ENCODE measurements around the gene EXOC2. TPM values are rescaled to one million over a fixed set of nuclear protein-coding genes. Genes with fewer than 3 reads are reported as not detected.

Gene EXOC2
- total and polyA plus RNA-seq, 2 donors (not counting 1 experiment from before 2014, with no cell fraction given) = 12.2 to 45.0 TPM

GRCh38 chr6:704046-704445 lies 11.1 kb upstream of the EXOC2 start:
- no peaks in the 10 kb centered on the region for H3K36me3 ChIP-seq (replicated peaks in 1 of 2; ENCODE audit: control extremely low read depth in 1 of 2, control insufficient read depth in 1 of 2, extremely low read depth in 1 of 2, insufficient read depth in 2 of 2, low read length in 1 of 2)
- intact Hi-C loops (cut with micrococcal nuclease) = no loop called here
- H3K4me1 ChIP-seq (ENCODE audit: control insufficient read depth in 2 of 2, insufficient read depth in 2 of 2, low read length in 2 of 2) = no peaks in the 10 kb centered on the region
- no peak overlapping the region for H3K9ac ChIP-seq (ENCODE audit: low read length)
- no peaks in the 10 kb centered on the region for H3K4me1 Mint-ChIP-seq
- no peak overlapping the region for H3K27ac ChIP-seq (ENCODE audit: low read length in 2 of 2)
- no peak for DNase-seq
- no peak overlapping the region for H3K27ac Mint-ChIP-seq
- no peaks in the 10 kb centered on the region for H4K20me1 ChIP-seq (ENCODE audit: control insufficient read depth, insufficient read depth, low read length, poor library complexity, severe bottlenecking)
- H3K27me3 Mint-ChIP-seq = peaks cover 11% of the 10 kb centered on the region
- H3K27me3 ChIP-seq (replicated peaks in 1 of 4; ENCODE audit: control extremely low read depth in 1 of 4, control insufficient read depth in 3 of 4, insufficient read depth in 4 of 4, low read length in 3 of 4) = no peaks in the 10 kb centered on the region
- no peak overlapping the region for H2AFZ ChIP-seq (ENCODE audit: insufficient read depth, low read depth, low read length, poor library complexity, severe bottlenecking)
- H3K4me3 Mint-ChIP-seq = no peak overlapping the region
- TF ChIP-seq, protein P1, sequence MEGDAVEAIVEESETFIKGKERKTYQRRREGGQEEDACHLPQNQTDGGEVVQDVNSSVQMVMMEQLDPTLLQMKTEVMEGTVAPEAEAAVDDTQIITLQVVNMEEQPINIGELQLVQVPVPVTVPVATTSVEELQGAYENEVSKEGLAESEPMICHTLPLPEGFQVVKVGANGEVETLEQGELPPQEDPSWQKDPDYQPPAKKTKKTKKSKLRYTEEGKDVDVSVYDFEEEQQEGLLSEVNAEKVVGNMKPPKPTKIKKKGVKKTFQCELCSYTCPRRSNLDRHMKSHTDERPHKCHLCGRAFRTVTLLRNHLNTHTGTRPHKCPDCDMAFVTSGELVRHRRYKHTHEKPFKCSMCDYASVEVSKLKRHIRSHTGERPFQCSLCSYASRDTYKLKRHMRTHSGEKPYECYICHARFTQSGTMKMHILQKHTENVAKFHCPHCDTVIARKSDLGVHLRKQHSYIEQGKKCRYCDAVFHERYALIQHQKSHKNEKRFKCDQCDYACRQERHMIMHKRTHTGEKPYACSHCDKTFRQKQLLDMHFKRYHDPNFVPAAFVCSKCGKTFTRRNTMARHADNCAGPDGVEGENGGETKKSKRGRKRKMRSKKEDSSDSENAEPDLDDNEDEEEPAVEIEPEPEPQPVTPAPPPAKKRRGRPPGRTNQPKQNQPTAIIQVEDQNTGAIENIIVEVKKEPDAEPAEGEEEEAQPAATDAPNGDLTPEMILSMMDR (IDR thresholded peaks at IDR 0.05) = no peak
- TF ChIP-seq EZH2 (IDR thresholded peaks at IDR 0.05; ENCODE audit: borderline replicate concordance, insufficient read depth, low read depth, low read length, poor library complexity, severe bottlenecking) = no peak
- no peak overlapping the region for H3K4me2 ChIP-seq (replicated peaks; ENCODE audit: low read depth, low read length, poor library complexity, severe bottlenecking)
- no peaks in the 10 kb centered on the region for H3K9me3 ChIP-seq (ENCODE audit: control extremely low read depth in 1 of 3, control insufficient read depth in 2 of 3, insufficient read depth in 1 of 3, low read length in 2 of 3)
- no peaks in the 10 kb centered on the region for H3K9me3 Mint-ChIP-seq (ENCODE audit: insufficient read depth)
- H3K4me3 ChIP-seq (ENCODE audit: control extremely low read depth in 1 of 5, extremely low read depth in 1 of 5, insufficient read depth in 1 of 5, low read depth in 2 of 5, low read length in 4 of 5) = no peak overlapping the region
- 94% methylated on average over 5 of the region's 6 CpGs for WGBS (ENCODE audit: insufficient coverage)
- no peak for ATAC-seq (ENCODE audit: low read depth)
- ChIA-PET CTCF (interaction anchor here (0.7 to 2.7 kb wide), 2 partner anchors 17 to 129 kb away, joined by 4 to 14 read pairs; no protein-coding TSS in a partner anchor), POLR2A (no interaction called here)
- no peaks in the 10 kb centered on the region for H3K79me2 ChIP-seq (ENCODE audit: control insufficient read depth, insufficient read depth, low read length)

GRCh38 chr6:703552-703951 lies 10.6 kb upstream of the EXOC2 start:
- no peaks in the 10 kb centered on the region for H3K36me3 ChIP-seq (replicated peaks in 1 of 2; ENCODE audit: control extremely low read depth in 1 of 2, control insufficient read depth in 1 of 2, extremely low read depth in 1 of 2, insufficient read depth in 2 of 2, low read length in 1 of 2)
- ATAC-seq (ENCODE audit: low read depth) (no peak), DNase-seq (no peak)
- CTCF ChIA-PET = interaction anchor here (0.7 to 3.1 kb wide), 2 partner anchors 8 to 129 kb away, joined by 4 to 10 read pairs; no protein-coding TSS in a partner anchor
- H3K79me2 ChIP-seq (ENCODE audit: control insufficient read depth, insufficient read depth, low read length) = no peaks in the 10 kb centered on the region
- H3K9ac ChIP-seq (ENCODE audit: low read length) = no peak overlapping the region
- no peak for TF ChIP-seq EZH2 (IDR thresholded peaks at IDR 0.05; ENCODE audit: borderline replicate concordance, insufficient read depth, low read depth, low read length, poor library complexity, severe bottlenecking)
- TF ChIP-seq, protein P1 (IDR thresholded peaks at IDR 0.05) = no peak
- H3K4me3 ChIP-seq (ENCODE audit: control extremely low read depth in 1 of 5, extremely low read depth in 1 of 5, insufficient read depth in 1 of 5, low read depth in 2 of 5, low read length in 4 of 5) = no peak overlapping the region
- no peak overlapping the region for H2AFZ ChIP-seq (ENCODE audit: insufficient read depth, low read depth, low read length, poor library complexity, severe bottlenecking)
- Mint-ChIP-seq H3K4me1 (no peaks in the 10 kb centered on the region), H3K4me3 (no peak overlapping the region), H3K27me3 (peaks cover 11% of the 10 kb centered on the region), H3K27ac (no peak overlapping the region), H3K9me3 (ENCODE audit: insufficient read depth) (no peaks in the 10 kb centered on the region)
- POLR2A ChIA-PET = no interaction called here
- H4K20me1 ChIP-seq (ENCODE audit: control insufficient read depth, insufficient read depth, low read length, poor library complexity, severe bottlenecking) = no peaks in the 10 kb centered on the region
- WGBS (ENCODE audit: insufficient coverage) = no CpG with 5 or more reads among the region's 3 CpGs
- H3K27ac ChIP-seq (ENCODE audit: low read length in 2 of 2) = no peak overlapping the region
- no peaks in the 10 kb centered on the region for H3K27me3 ChIP-seq (replicated peaks in 1 of 4; ENCODE audit: control extremely low read depth in 1 of 4, control insufficient read depth in 3 of 4, insufficient read depth in 4 of 4, low read length in 3 of 4)
- H3K4me2 ChIP-seq (replicated peaks; ENCODE audit: low read depth, low read length, poor library complexity, severe bottlenecking) = no peak overlapping the region
- H3K4me1 ChIP-seq (ENCODE audit: control insufficient read depth in 2 of 2, insufficient read depth in 2 of 2, low read length in 2 of 2) = no peaks in the 10 kb centered on the region
- H3K9me3 ChIP-seq (ENCODE audit: control extremely low read depth in 1 of 3, control insufficient read depth in 2 of 3, insufficient read depth in 1 of 3, low read length in 2 of 3) = no peaks in the 10 kb centered on the region
- intact Hi-C loops (cut with micrococcal nuclease) = no loop called here

All from B cell (primary cell).